Measurements from ENCODE around the gene OVCH1.
A peak's percentile ranks its signal among the peaks of the same experiment; 100 is the strongest.
"Not testable (repeated sequence)": the region's sequence is repeated elsewhere in the genome, so short reads cannot be mapped to it uniquely, and the experiment has no call there.

The OVCH1 gene

GRCh38 chr12:29396774-29397173, 100.7 kb downstream of the OVCH1 start:
- H3K4me1 ChIP-seq = no peaks in the 10 kb centered on the region

GRCh38 chr12:29395356-29395755, 102.1 kb downstream of the OVCH1 start:
- Histone ChIP-seq H3K27me3 (no peaks in the 10 kb centered on the region), H3K9me3 (no peaks in the 10 kb centered on the region), H3K4me1 (no peaks in the 10 kb centered on the region), H3K27ac (no peak overlapping the region), H3K36me3 (no peaks in the 10 kb centered on the region), H3K4me3 (no peak overlapping the region)
- intact Hi-C loops (cut with DNase I; ENCODE audit: low total_unique reads) = no loop called here
- no peak for DNase-seq
- TF ChIP-seq CTCF (IDR thresholded peaks at IDR 0.05) = no peak

More at GRCh38 chr12:29396774-29397173, 100.7 kb downstream of the OVCH1 start:
- no peak for DNase-seq
- intact Hi-C loops (cut with DNase I; ENCODE audit: low total_unique reads) = no loop called here
- Histone ChIP-seq H3K27me3 (no peaks in the 10 kb centered on the region), H3K36me3 (no peaks in the 10 kb centered on the region), H3K9me3 (no peaks in the 10 kb centered on the region), H3K27ac (no peak overlapping the region), H3K4me3 (no peak overlapping the region)
- no peak for TF ChIP-seq CTCF (IDR thresholded peaks at IDR 0.05)

- H3K4me3 ChIP-seq, DNase-seq, H3K27ac ChIP-seq: not testable (repeated sequence)
Observed at GRCh38 chr12:29390419-29390818, 107.1 kb downstream of the OVCH1 start.

GRCh38 chr12:29389295-29389919, 108.1 kb downstream of the OVCH1 start:
- no peak overlapping the region for H3K27ac ChIP-seq
- no peak for TF ChIP-seq CTCF (IDR thresholded peaks at IDR 0.05)
- H3K36me3 ChIP-seq = no peaks in the 10 kb centered on the region
- no peaks in the 10 kb centered on the region for H3K27me3 ChIP-seq
- H3K9me3 ChIP-seq = no peaks in the 10 kb centered on the region
- intact Hi-C loops (cut with DNase I; ENCODE audit: low total_unique reads) = no loop called here
- DNase-seq = no peak
- H3K4me3 ChIP-seq = peak overlapping the region in 1 of 2 donors; percentile 12
- no peaks in the 10 kb centered on the region for H3K4me1 ChIP-seq

More at GRCh38 chr12:29390419-29390818, 107.1 kb downstream of the OVCH1 start:
- H3K9me3 ChIP-seq; intact Hi-C loops (cut with DNase I; ENCODE audit: low total_unique reads); H3K4me1 ChIP-seq; H3K27me3 ChIP-seq; H3K36me3 ChIP-seq: not testable (repeated sequence)

GRCh38 chr12:29386084-29386680, 111.3 kb downstream of the OVCH1 start:
- H3K4me1 ChIP-seq; H3K9me3 ChIP-seq; H3K27me3 ChIP-seq; DNase-seq; H3K27ac ChIP-seq; H3K36me3 ChIP-seq; intact Hi-C loops (cut with DNase I; ENCODE audit: low total_unique reads); H3K4me3 ChIP-seq: not testable (repeated sequence)

GRCh38 chr12:29385194-29385593, 112.3 kb downstream of the OVCH1 start:
- H3K4me3 ChIP-seq; DNase-seq; H3K4me1 ChIP-seq; H3K36me3 ChIP-seq; H3K27ac ChIP-seq; intact Hi-C loops (cut with DNase I; ENCODE audit: low total_unique reads); H3K9me3 ChIP-seq; H3K27me3 ChIP-seq: not testable (repeated sequence)

- intact Hi-C loops (cut with DNase I; ENCODE audit: low total_unique reads) = loop anchor here (5.0 kb wide), 1 partner anchor 1315 kb away; the partner anchor contains the start of gene IPO8
- H3K27me3 ChIP-seq = no peaks in the 10 kb centered on the region
Observed at GRCh38 chr12:29382251-29382650, 115.2 kb downstream of the OVCH1 start.

More at GRCh38 chr12:29382251-29382650, 115.2 kb downstream of the OVCH1 start:
- Histone ChIP-seq H3K27ac (no peak overlapping the region), H3K4me1 (peaks cover 0 to 12% (median 6%) of the 10 kb centered on the region in 4 donors), H3K9me3 (no peaks in the 10 kb centered on the region), H3K36me3 (no peaks in the 10 kb centered on the region), H3K4me3 (no peak overlapping the region)
- no peak for DNase-seq
- TF ChIP-seq CTCF (IDR thresholded peaks at IDR 0.05) = no peak
